GM21619 (cell line): ENCODE results near the gene TDRD6.
A peak's percentile ranks its signal among the peaks of the same experiment; 100 is the strongest.
"Not testable (repeated sequence)": the region's sequence is repeated elsewhere in the genome, so short reads cannot be mapped to it uniquely, and the experiment has no call there.

Source experiments
- ATAC-seq: cut with Tn5 transposase; IDR thresholded peaks from one replicate; pipeline ENCODE4 v1.9.1; 2021; ENCODE audit not compliant: unreplicated experiment

The TDRD6 gene

GRCh38 chr6:46687619-46688097 lies at the start of gene TDRD6:
TDRD6 (plus strand) TSS chr6:46687885; CDS start chr6:46688129, 244 bp downstream.
- no peak for ATAC-seq

GRCh38 chr6:46637933-46638332 lies 49.8 kb upstream of the TDRD6 start:
- ATAC-seq, result no peak

GRCh38 chr6:46638650-46639049 lies 49.0 kb upstream of the TDRD6 start:
- no peak for ATAC-seq

GRCh38 chr6:46642928-46643751 lies 44.5 kb upstream of the TDRD6 start:
- ATAC-seq, result no peak

GRCh38 chr6:46645265-46645664 lies 42.4 kb upstream of the TDRD6 start:
- no peak for ATAC-seq

GRCh38 chr6:46648108-46648507 lies 39.6 kb upstream of the TDRD6 start:
- ATAC-seq, result not testable (repeated sequence)

GRCh38 chr6:46648869-46649492 lies 38.7 kb upstream of the TDRD6 start:
- no peak for ATAC-seq

- ATAC-seq, result no peak
These were observed 36.7 kb upstream of the TDRD6 start for GRCh38 chr6:46651006-46651405.

GRCh38 chr6:46651816-46652215 lies 35.9 kb upstream of the TDRD6 start:
- ATAC-seq, result no peak

- ATAC-seq, result no peak
These were observed 35.5 kb upstream of the TDRD6 start for GRCh38 chr6:46652232-46652602.

- ATAC-seq, result peak; percentile 100
These were observed 34.9 kb upstream of the TDRD6 start, which contains the start of the genes CYP39A1 and SLC25A27 for GRCh38 chr6:46652603-46653438. CYP39A1 (minus strand) TSS chr6:46652818; CDS start chr6:46652582, 236 bp downstream. SLC25A27 (plus strand) TSS chr6:46652975; CDS start chr6:46653193, 218 bp downstream.

GRCh38 chr6:46653439-46654195 lies 34.1 kb upstream of the TDRD6 start:
- ATAC-seq, result no peak

GRCh38 chr6:46655803-46656202 lies 31.9 kb upstream of the TDRD6 start:
- ATAC-seq, result no peak

- no peak for ATAC-seq
These were observed 30.0 kb upstream of the TDRD6 start for GRCh38 chr6:46657642-46658041.

- ATAC-seq, result no peak
These were observed 26.2 kb upstream of the TDRD6 start for GRCh38 chr6:46661483-46661882.

GRCh38 chr6:46667377-46667776 lies 20.3 kb upstream of the TDRD6 start:
- ATAC-seq, result no peak

GRCh38 chr6:46674410-46674809 lies 13.3 kb upstream of the TDRD6 start:
- no peak for ATAC-seq

- no peak for ATAC-seq
These were observed 10.9 kb upstream of the TDRD6 start for GRCh38 chr6:46676604-46677313.

GRCh38 chr6:46677314-46677654 lies 10.4 kb upstream of the TDRD6 start:
- ATAC-seq, result no peak

- no peak for ATAC-seq
These were observed 2.9 kb upstream of the TDRD6 start for GRCh38 chr6:46684771-46685170.
